Neural cell (in vitro differentiated cells): ENCODE data around the gene B4GALT5. TPM values are rescaled to one million over a fixed set of nuclear protein-coding genes. Genes with fewer than 3 reads are reported as not detected.

Source experiments
- H2AFZ ChIP-seq: fragments of 200-600, 300-800 bp; sonication (generic), shearing (Covaris generic); 2 replicates; pipeline ENCODE4 v1.6.0; 2014; ENCODE audit warnings: low read depth, mild to moderate bottlenecking, antibody characterized with exemption, low read length, moderate library complexity
- H3F3A ChIP-seq: fragments of 200-600 bp; shearing (Covaris generic); 2 replicates; pipeline ENCODE4 v1.6.1; 2016; ENCODE audit warnings: mild to moderate bottlenecking, moderate library complexity, mixed read lengths, antibody characterized with exemption, low read length; ENCODE audit not compliant: insufficient read depth, poor library complexity, severe bottlenecking
- H3K27ac ChIP-seq: fragments of 200-600, 300-800 bp; sonication (generic), shearing (Covaris generic); 2 replicates; pipeline ENCODE4 v1.5.1; 2014; ENCODE audit warnings: mild to moderate bottlenecking, low read length, moderate library complexity
- H3K27me3 ChIP-seq: fragments of 300-800, 200-600 bp; sonication (generic), shearing (Covaris generic); 2 replicates; pipeline ENCODE4 v1.6.0; 2014; ENCODE audit warnings: mild to moderate bottlenecking, low read depth, low read length, moderate library complexity; ENCODE audit not compliant: insufficient read depth
- H3K36me3 ChIP-seq: fragments of 300-800, 200-600 bp; sonication (generic), shearing (Covaris generic); 2 replicates; pipeline ENCODE4 v1.5.1; 2014; ENCODE audit warnings: mild to moderate bottlenecking, antibody characterized with exemption, low read length, moderate library complexity; ENCODE audit not compliant: insufficient read depth
- H3K4me2 ChIP-seq: fragments of 300-800, 200-600 bp; sonication (generic), shearing (Covaris generic); 2 replicates; pipeline ENCODE4 v1.6.0; 2014; ENCODE audit warnings: mild to moderate bottlenecking, low read length
- H3K4me3 ChIP-seq: fragments of 300-800, 200-600 bp; sonication (generic), shearing (Covaris generic); 2 replicates; pipeline ENCODE4 v1.5.1; 2014; ENCODE audit warnings: mild to moderate bottlenecking, low read length, moderate library complexity
- H3K79me2 ChIP-seq: fragments of 200-600 bp; shearing (Covaris generic); replicated peaks from 2 replicates; pipeline ENCODE4 v1.6.0; 2014; ENCODE audit warnings: mild to moderate bottlenecking, low read length, moderate library complexity; ENCODE audit not compliant: insufficient read depth
- H3K9ac ChIP-seq: fragments of 300-800, 200-600 bp; sonication (generic), shearing (Covaris generic); 2 replicates; pipeline ENCODE4 v1.6.1; 2016; ENCODE audit warnings: mild to moderate bottlenecking, low read length, mixed read lengths
- H3K9me2 ChIP-seq: fragments of 200-600 bp; shearing (Covaris generic); 2 replicates; pipeline ENCODE4 v1.6.1; 2016; ENCODE audit warnings: mild to moderate bottlenecking, low read length, mixed read lengths; ENCODE audit not compliant: insufficient read depth
- H3K9me3 ChIP-seq: fragments of 200-600, 300-800 bp; sonication (generic), shearing (Covaris generic); 2 replicates; pipeline ENCODE4 v1.6.1; 2016; ENCODE audit warnings: mild to moderate bottlenecking, mixed run types, low read length, moderate library complexity, mixed read lengths
- H4K20me1 ChIP-seq: fragments of 200-600 bp; shearing (Covaris generic); 2 replicates; pipeline ENCODE4 v1.6.1; 2016; ENCODE audit warnings: mild to moderate bottlenecking, mixed run types; ENCODE audit not compliant: insufficient read depth
- CTCF ChIP-seq: fragments of 450-650 bp; IDR thresholded peaks from 2 replicates; pipeline ENCODE4 v1.5.1; 2014; ENCODE audit warnings: antibody characterized with exemption, mild to moderate bottlenecking, moderate library complexity; ENCODE audit not compliant: poor library complexity, severe bottlenecking
- EP300 ChIP-seq: fragments of 450-650 bp; conservative IDR thresholded peaks from 2 replicates; pipeline ENCODE4 v1.6.1; 2014; ENCODE audit warnings: antibody characterized with exemption, mild to moderate bottlenecking, moderate library complexity; ENCODE audit not compliant: poor library complexity, severe bottlenecking
- EZH2 ChIP-seq: fragments of 200-600, 300-800 bp; shearing (Covaris generic), sonication (generic); IDR thresholded peaks from 2 replicates; pipeline ENCODE4 v1.6.1; 2014; ENCODE audit warnings: antibody characterized with exemption, low read length, borderline replicate concordance, mild to moderate bottlenecking; ENCODE audit not compliant: insufficient read depth, poor library complexity, severe bottlenecking
- MXI1 ChIP-seq: fragments of 450-650 bp; conservative IDR thresholded peaks from 2 replicates; pipeline ENCODE4 v1.6.1; 2014; ENCODE audit warnings: antibody characterized with exemption, mild to moderate bottlenecking; ENCODE audit not compliant: poor library complexity, severe bottlenecking
- POLR2AphosphoS5 ChIP-seq: IDR thresholded peaks from 2 replicates; pipeline ENCODE4 v1.6.1; 2012
- RAD21 ChIP-seq: fragments of 450-650 bp; conservative IDR thresholded peaks from 2 replicates; pipeline ENCODE4 v1.6.1; 2014; ENCODE audit warnings: antibody characterized with exemption, mild to moderate bottlenecking, moderate library complexity
- REST ChIP-seq: IDR thresholded peaks from 2 replicates; pipeline ENCODE4 v1.6.1; 2012; ENCODE audit warnings: borderline replicate concordance
- SMC3 ChIP-seq: fragments of 450-650 bp; conservative IDR thresholded peaks from 2 replicates; pipeline ENCODE4 v1.6.1; 2014; ENCODE audit warnings: antibody characterized with exemption, mild to moderate bottlenecking, moderate library complexity; ENCODE audit not compliant: poor library complexity
- TAF1 ChIP-seq: IDR thresholded peaks from 2 replicates; pipeline ENCODE4 v1.6.1; 2012; ENCODE audit warnings: low read depth
- polyA plus RNA-seq: library from polyadenylated mRNA; depleted of rRNA; stranded (reverse); fragments of >200 nt; gene quantifications from 2 replicates; pipeline ENCODE4 v1.2.3, GENCODE V29; 2014

Gene B4GALT5
- polyA plus RNA-seq, 1 donor from 2014 or later = 34.7 TPM

- Histone ChIP-seq H3K4me2 (no peak overlapping the region), H4K20me1 (no peaks in the 10 kb centered on the region), H3F3A (no peaks in the 10 kb centered on the region), H3K27me3 (no peaks in the 10 kb centered on the region), H3K9me2 (no peaks in the 10 kb centered on the region), H3K27ac (no peak overlapping the region), H3K79me2 (no peaks in the 10 kb centered on the region), H3K9me3 (no peaks in the 10 kb centered on the region), H2AFZ (no peak overlapping the region), H3K9ac (no peak overlapping the region), H3K36me3 (no peaks in the 10 kb centered on the region), H3K4me3 (no peak overlapping the region)
- no peak for TF ChIP-seq EP300
- TF ChIP-seq REST = no peak
- TF ChIP-seq MXI1 = no peak
- no peak for TF ChIP-seq TAF1
- no peak for TF ChIP-seq POLR2AphosphoS5
- TF ChIP-seq CTCF = no peak
These were observed 28.3 kb upstream of the B4GALT5 start for GRCh38 chr20:49741977-49742376.

GRCh38 chr20:49740807-49741206 lies 27.1 kb upstream of the B4GALT5 start:
- H3K9me2 ChIP-seq = no peaks in the 10 kb centered on the region
- no peak overlapping the region for H3K27ac ChIP-seq
- H3K79me2 ChIP-seq = no peaks in the 10 kb centered on the region
- H3K9me3 ChIP-seq = no peaks in the 10 kb centered on the region
- H3K4me3 ChIP-seq = no peak overlapping the region
- no peak overlapping the region for H3K9ac ChIP-seq
- H3K27me3 ChIP-seq = no peaks in the 10 kb centered on the region
- no peaks in the 10 kb centered on the region for H4K20me1 ChIP-seq
- H3F3A ChIP-seq = no peaks in the 10 kb centered on the region
- TF ChIP-seq EP300 (no peak), CTCF (no peak), TAF1 (no peak), EZH2 (no peak), POLR2AphosphoS5 (no peak), SMC3 (no peak), RAD21 (no peak), REST (no peak)
- H3K36me3 ChIP-seq = no peaks in the 10 kb centered on the region
- H2AFZ ChIP-seq = no peak overlapping the region
- no peak overlapping the region for H3K4me2 ChIP-seq
